ENCODE measurements around the gene ATG5. TPM values are rescaled to one million over a fixed set of nuclear protein-coding genes. Genes with fewer than 3 reads are reported as not detected.

ATG5 gene
- total RNA-seq, 1 experiment from 2014 or later: 26.9 TPM

DNA sequence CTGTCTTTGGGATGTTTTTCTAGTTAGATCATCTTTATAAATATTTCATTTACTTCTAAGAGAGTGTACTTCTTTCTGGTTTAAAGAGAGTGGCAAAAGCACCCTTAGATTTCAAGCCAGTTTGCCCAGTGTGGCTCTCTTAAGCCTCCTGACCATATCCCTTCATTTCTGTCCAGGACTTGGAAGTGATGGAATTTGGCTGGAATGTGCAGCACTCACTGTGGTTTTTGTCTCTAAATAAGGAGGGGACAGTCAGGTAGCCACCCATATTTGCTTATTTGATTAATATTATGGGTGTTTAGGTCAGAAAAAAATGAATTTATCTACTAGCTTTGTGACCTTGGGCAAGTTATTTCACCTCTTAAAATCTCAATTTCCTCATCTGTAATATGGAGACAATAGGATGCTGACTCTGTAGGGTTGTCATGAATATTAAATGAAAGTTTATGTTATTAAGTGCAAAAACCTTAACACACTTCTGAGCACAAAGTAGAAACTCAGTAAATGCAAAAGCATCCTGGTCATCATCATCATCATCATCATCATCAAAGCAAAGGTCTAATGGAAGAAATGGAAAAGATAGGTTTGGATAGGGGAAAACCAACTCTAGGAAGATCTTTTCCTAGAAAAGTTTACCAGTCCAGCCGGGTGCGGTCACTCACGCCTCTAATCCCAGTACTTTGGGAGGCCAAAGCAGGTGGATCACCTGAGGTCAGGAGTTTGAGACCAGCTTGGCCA is 38.0 kb upstream of the ATG5 start:
- DNase-seq: no peak
- ChIA-PET POLR2A (no interaction called here), CTCF (no interaction called here)
- H3K36me3 Mint-ChIP-seq (ENCODE audit: insufficient read depth, unreplicated experiment): peaks cover 6% of the 10 kb centered on the region
- no TSS peak for BruUV-seq (replicated peaks)
- H3K27me3 Mint-ChIP-seq (ENCODE audit: insufficient read depth, unreplicated experiment): no peaks in the 10 kb centered on the region
- H3K4me1 Mint-ChIP-seq (ENCODE audit: low read depth, unreplicated experiment): no peaks in the 10 kb centered on the region
- no peak for TF ChIP-seq CTCF (IDR thresholded peaks at IDR 0.05; ENCODE audit: insufficient read depth in 1 of 2, low read depth in 1 of 2, low read length in 1 of 2, severe bottlenecking in 1 of 2, unreplicated experiment in 1 of 2)
- Histone ChIP-seq H3K27me3 (replicated peaks; ENCODE audit: control insufficient read depth, insufficient read depth, low read length) (no peaks in the 10 kb centered on the region; the same call in 1 of the 2 replicates), H3K4me3 (ENCODE audit: low read depth, low read length) (no peak overlapping the region), H3K4me1 (no peaks in the 10 kb centered on the region), H3K9me3 (no peaks in the 10 kb centered on the region), H3K36me3 (ENCODE audit: control insufficient read depth, insufficient read depth, low read length) (no peaks in the 10 kb centered on the region)
- no peak overlapping the region for H3K27ac Mint-ChIP-seq (ENCODE audit: unreplicated experiment)
- intact Hi-C loops (cut with micrococcal nuclease; ENCODE audit: unreplicated experiment): no loop called here
- H3K9me3 Mint-ChIP-seq (ENCODE audit: unreplicated experiment): no peaks in the 10 kb centered on the region
- H3K4me3 Mint-ChIP-seq (ENCODE audit: unreplicated experiment): no peak overlapping the region

DNA sequence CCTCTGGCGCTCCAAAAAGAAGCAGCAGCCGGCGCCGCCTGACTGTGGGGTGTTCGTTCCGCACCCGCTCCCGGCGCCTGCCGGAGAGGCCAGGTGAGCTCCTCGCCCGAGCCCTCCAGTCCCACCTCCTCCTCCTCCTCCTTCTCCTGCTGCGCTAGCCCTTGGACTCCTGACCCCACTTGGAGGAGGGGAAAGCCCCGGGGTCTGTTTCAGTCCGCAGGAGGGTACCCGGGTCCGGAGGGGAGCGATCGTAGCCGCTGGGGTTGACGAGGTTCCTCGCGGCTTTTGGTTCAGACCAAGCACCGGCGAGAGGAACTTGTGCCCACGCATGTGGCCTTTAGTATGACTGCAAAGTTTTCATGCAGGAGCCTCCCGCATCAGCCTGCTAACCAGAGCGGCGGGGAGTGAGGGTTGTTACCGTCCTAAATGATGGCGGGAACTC is 35.5 kb upstream of the ATG5 start:
- ChIA-PET POLR2A (no interaction called here), CTCF (interaction anchor here (0.6 to 1.7 kb wide), 13 partner anchors 14 to 1248 kb away, joined by 3 to 15 read pairs (median 4); no protein-coding TSS in a partner anchor)
- intact Hi-C loops (cut with micrococcal nuclease; ENCODE audit: unreplicated experiment): loop anchor here (1.0 to 2.0 kb wide), 2 partner anchors 14 to 22 kb away; no protein-coding TSS in a partner anchor
- Histone ChIP-seq H3K4me1 (no peaks in the 10 kb centered on the region), H3K4me3 (ENCODE audit: low read depth, low read length) (peak overlapping the region; percentile 77), H3K9me3 (no peaks in the 10 kb centered on the region), H3K36me3 (ENCODE audit: control insufficient read depth, insufficient read depth, low read length) (no peaks in the 10 kb centered on the region), H3K27me3 (replicated peaks; ENCODE audit: control insufficient read depth, insufficient read depth, low read length) (no peaks in the 10 kb centered on the region)
- H3K4me1 Mint-ChIP-seq (ENCODE audit: low read depth, unreplicated experiment): peaks cover 6% of the 10 kb centered on the region
- H3K9me3 Mint-ChIP-seq (ENCODE audit: unreplicated experiment): no peaks in the 10 kb centered on the region
- TF ChIP-seq CTCF (IDR thresholded peaks at IDR 0.05; ENCODE audit: insufficient read depth in 1 of 2, low read depth in 1 of 2, low read length in 1 of 2, severe bottlenecking in 1 of 2, unreplicated experiment in 1 of 2): no peak
- no TSS peak for BruUV-seq (replicated peaks)
- no peak overlapping the region for H3K27ac Mint-ChIP-seq (ENCODE audit: unreplicated experiment)
- H3K4me3 Mint-ChIP-seq (ENCODE audit: unreplicated experiment): peak overlapping the region; percentile 77
- peak; percentile 40 to 43 for DNase-seq
- peaks cover 6% of the 10 kb centered on the region for H3K36me3 Mint-ChIP-seq (ENCODE audit: insufficient read depth, unreplicated experiment)
- H3K27me3 Mint-ChIP-seq (ENCODE audit: insufficient read depth, unreplicated experiment): peaks cover 6% of the 10 kb centered on the region

GRCh38 chr6:106360410-106360988 is 34.9 kb upstream of the ATG5 start, which contains the start of gene CRYBG1:
Gene CRYBG1 (plus strand): TSS chr6:106360717. CDS start chr6:106360909, 192 bp downstream.
- H3K36me3 ChIP-seq (ENCODE audit: control insufficient read depth, insufficient read depth, low read length): no peaks in the 10 kb centered on the region
- ChIA-PET POLR2A (no interaction called here), CTCF (interaction anchor here (0.6 to 1.7 kb wide), 13 partner anchors 13 to 1247 kb away, joined by 3 to 15 read pairs (median 4); no protein-coding TSS in a partner anchor)
- H3K4me3 ChIP-seq (ENCODE audit: low read depth, low read length): peak within 1 kb of the TSS; percentile 77
- BruUV-seq (replicated peaks): no TSS peak
- TF ChIP-seq CTCF (IDR thresholded peaks at IDR 0.05; ENCODE audit: insufficient read depth in 1 of 2, low read depth in 1 of 2, low read length in 1 of 2, severe bottlenecking in 1 of 2, unreplicated experiment in 1 of 2): peak; percentile 84 to 96
- no peaks in the 10 kb centered on the region for H3K4me1 ChIP-seq
- DNase-seq: peak; percentile 81 to 94
- Mint-ChIP-seq H3K27ac (ENCODE audit: unreplicated experiment) (no peak within 1 kb of the TSS), H3K4me3 (ENCODE audit: unreplicated experiment) (peak within 1 kb of the TSS; percentile 77), H3K9me3 (ENCODE audit: unreplicated experiment) (no peaks in the 10 kb centered on the region), H3K27me3 (ENCODE audit: insufficient read depth, unreplicated experiment) (peaks cover 11% of the 10 kb centered on the region), H3K36me3 (ENCODE audit: insufficient read depth, unreplicated experiment) (peaks cover 6% of the 10 kb centered on the region), H3K4me1 (ENCODE audit: low read depth, unreplicated experiment) (peaks cover 6% of the 10 kb centered on the region)
- no peaks in the 10 kb centered on the region for H3K9me3 ChIP-seq
- intact Hi-C loops (cut with micrococcal nuclease; ENCODE audit: unreplicated experiment): loop anchor here (1.0 to 2.0 kb wide), 2 partner anchors 14 to 21 kb away; no protein-coding TSS in a partner anchor
- no peaks in the 10 kb centered on the region for H3K27me3 ChIP-seq (replicated peaks; ENCODE audit: control insufficient read depth, insufficient read depth, low read length)

Measured in Caco-2 (cell line).